Right cardiac atrium (tissue), 5 donors: Measurements from ENCODE around the gene ARFGAP1. TPM values are rescaled to one million over a fixed set of nuclear protein-coding genes. Genes with fewer than 3 reads are reported as not detected.

Source experiments
- ATAC-seq, 2 donors: fragments of 200-7000 bp; cut with Tn5 transposase; one replicate each; pipeline versions ENCODE4 v1.8.0 to v1.9.1; 2020; ENCODE audit warnings: moderate library complexity in 2 of 2, mild to moderate bottlenecking in 1 of 2
- DNase-seq, 3 donors: peaks; one replicate each; pipeline ENCODE4 v3.0.0-alpha.2; 2020
- H3K27ac ChIP-seq: one replicate; pipeline ENCODE4 v1.5.1; 2013; ENCODE audit warnings: mild to moderate bottlenecking, low read length, control low read depth, moderate library complexity
- H3K27me3 ChIP-seq: one replicate; pipeline ENCODE4 v1.6.1; 2013; ENCODE audit not compliant: control insufficient read depth, insufficient read depth
- H3K4me1 ChIP-seq: one replicate; pipeline ENCODE4 v1.6.1; 2013; ENCODE audit warnings: low read length; ENCODE audit not compliant: control insufficient read depth, insufficient read depth
- H3K4me3 ChIP-seq: one replicate; pipeline ENCODE4 v1.5.1; 2013; ENCODE audit warnings: low read length, control low read depth
- H3K9me3 ChIP-seq: one replicate; pipeline ENCODE4 v1.6.1; 2013; ENCODE audit warnings: low read length; ENCODE audit not compliant: control insufficient read depth
- WGBS: extraction: QIAGEN DNeasy Blood & Tissue Kit; methylation state at CpG from one replicate; pipeline ENCODE4 v1.1.7; 2013; 5-methylcytosine and 5-hydroxymethylcytosine counted together
- intact Hi-C, 4 donors: fragments of 100-400 bp; cut with DNase I; formaldehyde crosslinking; loops; one replicate each; pipeline versions ENCODE4 v1.11.0 to v1.14.0; 2022 to 2023
- polyA plus RNA-seq: library from polyadenylated mRNA; stranded (reverse); fragments of 200-250 nt; gene quantifications from one replicate; pipeline ENCODE4 v1.2.3, GENCODE V29; 2013
- total RNA-seq, 4 donors: library from RNA; stranded (reverse); fragmentation: NEBNext Ultra II Directional; extraction: Animal tissue kit (Norgen Biotek cat#: 25700); gene quantifications; one replicate each; pipeline ENCODE4 v1.2.1, GENCODE V29; 2021
- donor health status: healthy with polysubstance abuse.
- donor health status: DM: no; HTN: yes; CAD: no.
- donor health status: DM: no; HTN: no; CAD: no.
- donor health status: DM: no; HTN: yes; CAD: no; lungs with severe emphysema.
- donor health status: DM: yes; HTN: yes; CAD: no.

Gene ARFGAP1
- total and polyA plus RNA-seq, 5 donors = 36.9 to 50.7 (median 39.9) TPM

GRCh38 chr20:63325554-63326313, 53.1 kb downstream of the ARFGAP1 start:
- 91% methylated on average over 8 of the region's 8 CpGs for WGBS
- ATAC-seq (no peak), DNase-seq (peak in 1 of 3 donors; percentile 24)
- no peaks in the 10 kb centered on the region for H3K4me1 ChIP-seq
- H3K27ac ChIP-seq = no peak overlapping the region
- intact Hi-C loops = no loop called here
- H3K9me3 ChIP-seq = no peaks in the 10 kb centered on the region
- no peaks in the 10 kb centered on the region for H3K27me3 ChIP-seq
- no peak overlapping the region for H3K4me3 ChIP-seq

- H3K27ac ChIP-seq = no peak overlapping the region
- H3K4me3 ChIP-seq = no peak overlapping the region
- peak in 1 of 3 donors; percentile 30 for DNase-seq
- 86% methylated on average over 15 of the region's 15 CpGs for WGBS
- H3K9me3 ChIP-seq = no peaks in the 10 kb centered on the region
- H3K4me1 ChIP-seq = no peaks in the 10 kb centered on the region
- no peak for ATAC-seq
- H3K27me3 ChIP-seq = no peaks in the 10 kb centered on the region
- intact Hi-C loops = no loop called here
Observed at GRCh38 chr20:63326314-63327230, 54.0 kb downstream of the ARFGAP1 start.

- peak in 1 of 3 donors; percentile 16 for DNase-seq
- no peak for ATAC-seq
- H3K27ac ChIP-seq = no peak overlapping the region
Observed at GRCh38 chr20:63327231-63327745, 54.7 kb downstream of the ARFGAP1 start.

GRCh38 chr20:63328026-63328700, 55.5 kb downstream of the ARFGAP1 start:
- intact Hi-C loops = no loop called here
- Histone ChIP-seq H3K4me3 (no peak overlapping the region), H3K27ac (no peak overlapping the region), H3K27me3 (no peaks in the 10 kb centered on the region), H3K9me3 (no peaks in the 10 kb centered on the region), H3K4me1 (no peaks in the 10 kb centered on the region)
- 88% methylated on average over 20 of the region's 20 CpGs for WGBS
- ATAC-seq (no peak), DNase-seq (peak in 2 of 3 donors; percentile 22 to 51)

More at GRCh38 chr20:63327231-63327745, 54.7 kb downstream of the ARFGAP1 start:
- Histone ChIP-seq H3K9me3 (no peaks in the 10 kb centered on the region), H3K27me3 (no peaks in the 10 kb centered on the region), H3K4me1 (no peaks in the 10 kb centered on the region), H3K4me3 (no peak overlapping the region)
- intact Hi-C loops = no loop called here
- WGBS = 90% methylated on average over 8 of the region's 8 CpGs

- Histone ChIP-seq H3K27me3 (no peaks in the 10 kb centered on the region), H3K9me3 (no peaks in the 10 kb centered on the region), H3K27ac (no peak overlapping the region), H3K4me1 (no peaks in the 10 kb centered on the region), H3K4me3 (no peak overlapping the region)
- no peak for ATAC-seq
- 65% methylated on average over 21 of the region's 21 CpGs for WGBS
- peak in 1 of 3 donors; percentile 23 for DNase-seq
- intact Hi-C loops = no loop called here
Observed at GRCh38 chr20:63328718-63329275, 56.2 kb downstream of the ARFGAP1 start.

GRCh38 chr20:63329331-63330083, 56.9 kb downstream of the ARFGAP1 start:
- ATAC-seq = no peak
- intact Hi-C loops = no loop called here
- Histone ChIP-seq H3K4me3 (no peak overlapping the region), H3K27ac (no peak overlapping the region), H3K27me3 (no peaks in the 10 kb centered on the region), H3K9me3 (no peaks in the 10 kb centered on the region), H3K4me1 (no peaks in the 10 kb centered on the region)
- DNase-seq = peak; percentile 4 to 24 (median 23)
- WGBS = 87% methylated on average over 18 of the region's 18 CpGs

- Histone ChIP-seq H3K4me1 (no peaks in the 10 kb centered on the region), H3K27ac (no peak overlapping the region), H3K4me3 (no peak overlapping the region), H3K9me3 (no peaks in the 10 kb centered on the region), H3K27me3 (no peaks in the 10 kb centered on the region)
- WGBS = 77% methylated on average over 20 of the region's 20 CpGs
- ATAC-seq (no peak), DNase-seq (peak; percentile 6 to 44 (median 40))
- intact Hi-C loops = no loop called here
Observed at GRCh38 chr20:63330084-63330760, 57.6 kb downstream of the ARFGAP1 start.

GRCh38 chr20:63330940-63331339, 58.3 kb downstream of the ARFGAP1 start:
- WGBS = 75% methylated on average over 13 of the region's 13 CpGs
- ATAC-seq = no peak
- no peak overlapping the region for H3K27ac ChIP-seq
- no peaks in the 10 kb centered on the region for H3K4me1 ChIP-seq
- no peaks in the 10 kb centered on the region for H3K27me3 ChIP-seq
- no peaks in the 10 kb centered on the region for H3K9me3 ChIP-seq
- peak in 2 of 3 donors; percentile 16 to 35 for DNase-seq
- H3K4me3 ChIP-seq = no peak overlapping the region
- intact Hi-C loops = no loop called here

- Histone ChIP-seq H3K9me3 (no peaks in the 10 kb centered on the region), H3K4me3 (no peak overlapping the region), H3K27ac (no peak overlapping the region), H3K4me1 (no peaks in the 10 kb centered on the region), H3K27me3 (no peaks in the 10 kb centered on the region)
- no peak for ATAC-seq
- DNase-seq = peak in 1 of 3 donors; percentile 2
- 95% methylated on average over 8 of the region's 8 CpGs for WGBS
- intact Hi-C loops = no loop called here
Observed at GRCh38 chr20:63331741-63332400, 59.3 kb downstream of the ARFGAP1 start.
